NB4 (cell line): Measurements from ENCODE around the gene NPHP4.

Experiments used
- DNase-seq: peaks from one replicate; pipeline ENCODE4 v3.0.0; 2010; ENCODE audit warnings: low read depth
- H3K4me3 ChIP-seq: one replicate; pipeline ENCODE4 v1.5.1; 2011; ENCODE audit warnings: mild to moderate bottlenecking, low read depth, low read length, moderate library complexity
- CTCF ChIP-seq: IDR thresholded peaks from one replicate; pipeline ENCODE4 v1.5.1; 2012; ENCODE audit warnings: low read depth, low read length
- MYC ChIP-seq: IDR thresholded peaks from 2 replicates; pipeline ENCODE4 v1.6.1; 2011; ENCODE audit warnings: low read depth, low read length
- POLR2A ChIP-seq: IDR thresholded peaks from 2 replicates; pipeline ENCODE4 v1.6.1; 2011; ENCODE audit warnings: mild to moderate bottlenecking; ENCODE audit not compliant: insufficient read length; ENCODE audit errors: extremely low read depth
- TF ChIP-seq, protein P1 (sequence below): IDR thresholded peaks from 2 replicates; pipeline ENCODE4 v1.6.1; 2011; ENCODE audit warnings: low read depth, low read length

Gene NPHP4

DNA sequence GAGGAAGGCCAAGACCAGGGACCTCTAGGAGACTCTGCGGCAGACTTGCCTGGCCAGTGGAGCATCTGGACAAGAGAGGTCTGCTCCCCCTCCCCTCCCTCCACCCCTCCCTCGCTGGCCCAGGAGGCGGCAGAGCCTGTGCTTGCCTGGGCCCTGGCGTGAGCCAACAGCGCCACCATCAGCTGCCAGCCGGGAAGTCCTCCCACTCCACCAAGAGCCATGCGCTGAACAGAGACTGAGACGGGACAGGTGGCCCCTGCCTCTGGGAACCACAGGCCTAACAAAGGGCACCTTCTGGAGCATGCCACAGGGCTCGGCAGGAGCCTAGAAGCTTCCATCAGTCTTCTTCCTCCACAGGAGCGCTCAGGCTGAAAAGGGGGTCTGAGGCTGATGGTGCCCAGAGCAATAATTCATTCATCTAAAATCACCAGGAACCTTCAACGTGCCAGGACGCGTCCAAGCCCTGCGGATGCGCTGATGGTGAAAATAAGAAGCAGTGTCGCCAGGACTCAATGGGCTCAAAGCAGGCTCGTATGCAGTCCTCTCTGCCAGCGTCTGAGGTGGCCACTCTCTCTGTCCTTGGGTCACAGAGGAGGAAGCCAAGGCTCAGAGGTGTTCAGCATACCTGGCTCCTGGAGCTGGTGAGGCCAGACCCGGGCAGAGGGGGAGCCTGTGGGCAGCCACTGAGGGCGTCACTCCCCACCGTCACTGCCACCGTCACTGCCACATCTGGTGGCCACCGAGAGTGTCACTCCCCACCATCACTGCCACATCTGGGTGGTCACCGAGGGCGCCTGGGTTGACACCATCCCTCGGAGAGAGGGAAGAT, 161.2 kb downstream of the NPHP4 start:
- TF ChIP-seq POLR2A (no peak), MYC (no peak), CTCF (peak; percentile 44)
- TF ChIP-seq, protein P1, sequence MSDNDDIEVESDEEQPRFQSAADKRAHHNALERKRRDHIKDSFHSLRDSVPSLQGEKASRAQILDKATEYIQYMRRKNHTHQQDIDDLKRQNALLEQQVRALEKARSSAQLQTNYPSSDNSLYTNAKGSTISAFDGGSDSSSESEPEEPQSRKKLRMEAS: no peak
- H3K4me3 ChIP-seq: no peak overlapping the region
- peak; percentile 42 for DNase-seq

- TF ChIP-seq, protein P1: no peak
- no peak for TF ChIP-seq POLR2A
- no peak for TF ChIP-seq CTCF
- no peak for DNase-seq
- H3K4me3 ChIP-seq: no peak overlapping the region
Measured at GRCh38 chr1:5829414-5829813, 162.8 kb downstream of the NPHP4 start.

DNA sequence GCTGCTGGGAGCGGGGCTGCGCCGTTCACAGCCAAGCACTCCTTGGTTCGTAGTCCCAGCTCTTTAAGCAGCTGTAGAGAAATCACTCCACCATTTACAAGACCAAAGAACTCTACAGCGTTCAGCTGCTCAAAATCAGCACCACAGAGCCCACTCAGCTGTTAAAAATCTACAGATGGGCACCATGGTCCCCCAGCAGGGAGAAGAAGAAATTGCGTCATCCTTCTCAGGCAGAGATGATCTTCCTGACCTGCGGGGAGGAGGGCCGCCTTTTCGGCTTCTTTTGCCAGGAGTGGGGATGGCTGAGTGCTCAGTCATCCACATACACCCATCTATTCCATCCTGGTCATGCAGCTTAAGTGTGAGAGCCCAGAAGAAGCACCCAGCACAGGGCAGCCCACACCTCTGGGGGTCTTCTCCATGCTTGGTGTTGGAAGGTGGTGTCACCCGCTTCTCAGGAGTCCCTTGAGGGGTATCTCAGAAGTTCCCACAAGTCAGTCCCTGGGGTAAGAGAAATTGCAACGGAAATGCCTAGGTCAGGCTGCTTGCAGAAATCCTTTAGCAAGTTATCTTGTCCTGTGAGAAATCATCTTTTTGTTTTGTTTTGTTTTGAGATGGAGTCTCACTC, 163.8 kb downstream of the NPHP4 start:
- DNase-seq: peak; percentile 18
- TF ChIP-seq CTCF (no peak), POLR2A (no peak), MYC (no peak)
- TF ChIP-seq, protein P1: no peak
- H3K4me3 ChIP-seq: no peak overlapping the region

DNA sequence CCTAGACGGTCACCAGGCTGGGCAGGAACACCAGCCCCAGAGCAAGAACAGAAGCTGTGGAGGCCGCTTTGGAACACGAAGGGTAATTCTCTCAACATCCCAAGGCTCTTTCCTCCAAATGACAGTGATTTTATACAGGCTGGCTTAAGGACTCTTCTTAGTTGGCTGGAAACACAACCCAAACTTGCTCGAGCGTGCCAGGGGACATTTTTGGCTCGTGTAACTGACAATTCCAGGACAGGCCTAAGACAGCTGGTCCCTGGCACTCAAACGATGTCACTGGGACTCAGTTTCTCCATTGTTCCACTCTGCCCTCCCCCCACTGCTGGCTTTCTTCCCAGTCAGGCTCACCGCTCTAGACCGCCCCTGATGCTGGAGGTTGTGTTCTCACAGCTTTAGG, 164.7 kb downstream of the NPHP4 start:
- no peak for DNase-seq
- no peak for TF ChIP-seq POLR2A
- TF ChIP-seq CTCF: no peak
- no peak for TF ChIP-seq MYC
- TF ChIP-seq, protein P1: no peak
- no peak overlapping the region for H3K4me3 ChIP-seq

- TF ChIP-seq MYC (no peak), CTCF (no peak), POLR2A (no peak)
- TF ChIP-seq, protein P1: no peak
- H3K4me3 ChIP-seq: no peak overlapping the region
- peak; percentile 37 for DNase-seq
Measured at GRCh38 chr1:5826601-5827000, 165.6 kb downstream of the NPHP4 start.
